ENCODE data around the gene USP30. TPM values are rescaled to one million over a fixed set of nuclear protein-coding genes. Genes with fewer than 3 reads are reported as not detected.

The USP30 gene
- total and polyA plus RNA-seq, 9 of the 15 experiments (the other 6 are each of a cell fraction or from before 2014, with no cell fraction given): 1.4 to 15.2 (median 7.0) TPM

DNA sequence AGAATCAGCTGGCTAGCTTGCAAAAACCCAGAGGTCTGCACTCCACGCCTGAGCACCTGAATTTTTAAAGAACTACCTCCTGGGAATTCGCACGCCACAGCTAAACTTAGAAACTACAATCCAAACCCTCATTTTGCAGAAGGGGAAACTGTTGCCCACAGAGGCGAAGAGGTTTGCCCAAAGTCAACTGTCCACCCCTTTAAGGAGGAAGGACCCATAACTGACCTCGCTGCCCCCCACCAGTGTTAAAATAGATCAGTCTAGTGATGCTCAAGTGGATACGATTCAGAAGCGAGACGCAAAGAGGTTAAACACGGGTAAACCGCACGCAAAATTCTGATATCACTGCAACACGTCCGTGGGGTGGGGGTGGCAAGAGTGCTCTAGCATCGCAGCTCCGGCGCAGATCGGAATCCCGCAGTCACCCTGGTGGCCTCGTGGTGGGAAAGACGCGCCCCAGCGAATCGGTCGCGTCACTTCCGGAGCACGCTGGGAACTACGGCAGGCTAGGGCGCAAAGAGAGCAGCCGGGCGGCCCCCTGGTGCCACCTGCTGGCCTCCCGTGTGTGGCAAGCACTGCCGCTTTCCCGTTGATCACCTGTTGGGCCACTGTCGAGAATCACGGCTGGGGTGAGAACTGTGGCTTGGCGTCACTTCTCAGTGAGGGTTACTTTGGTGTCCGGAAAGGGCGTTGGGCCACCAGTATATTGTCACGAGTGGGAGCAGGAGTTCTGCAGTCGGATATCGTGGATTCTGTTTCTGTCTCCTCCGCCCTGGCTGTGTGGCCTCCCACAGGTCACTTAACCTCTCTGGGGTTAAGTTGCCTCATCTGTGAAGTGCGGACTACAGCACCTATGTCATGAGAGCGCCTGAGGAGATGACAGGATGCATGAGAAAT lies 40.9 kb downstream of the USP30 start, which contains the start of gene ALKBH2 (continued):
- TF ChIP-seq, protein P1, sequence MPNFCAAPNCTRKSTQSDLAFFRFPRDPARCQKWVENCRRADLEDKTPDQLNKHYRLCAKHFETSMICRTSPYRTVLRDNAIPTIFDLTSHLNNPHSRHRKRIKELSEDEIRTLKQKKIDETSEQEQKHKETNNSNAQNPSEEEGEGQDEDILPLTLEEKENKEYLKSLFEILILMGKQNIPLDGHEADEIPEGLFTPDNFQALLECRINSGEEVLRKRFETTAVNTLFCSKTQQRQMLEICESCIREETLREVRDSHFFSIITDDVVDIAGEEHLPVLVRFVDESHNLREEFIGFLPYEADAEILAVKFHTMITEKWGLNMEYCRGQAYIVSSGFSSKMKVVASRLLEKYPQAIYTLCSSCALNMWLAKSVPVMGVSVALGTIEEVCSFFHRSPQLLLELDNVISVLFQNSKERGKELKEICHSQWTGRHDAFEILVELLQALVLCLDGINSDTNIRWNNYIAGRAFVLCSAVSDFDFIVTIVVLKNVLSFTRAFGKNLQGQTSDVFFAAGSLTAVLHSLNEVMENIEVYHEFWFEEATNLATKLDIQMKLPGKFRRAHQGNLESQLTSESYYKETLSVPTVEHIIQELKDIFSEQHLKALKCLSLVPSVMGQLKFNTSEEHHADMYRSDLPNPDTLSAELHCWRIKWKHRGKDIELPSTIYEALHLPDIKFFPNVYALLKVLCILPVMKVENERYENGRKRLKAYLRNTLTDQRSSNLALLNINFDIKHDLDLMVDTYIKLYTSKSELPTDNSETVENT (CRISPR knock-in tag; IDR thresholded peaks at IDR 0.05): no peak
- TF ChIP-seq ZKSCAN3 (CRISPR knock-in tag; IDR thresholded peaks at IDR 0.05) (no peak), TCF7L2 (IDR thresholded peaks at IDR 0.05; ENCODE audit: low read depth, low read length) (no peak), FOS (IDR thresholded peaks at IDR 0.05; ENCODE audit: extremely low read depth, insufficient read length) (no peak), ZNF408 (CRISPR knock-in tag; IDR thresholded peaks at IDR 0.05; ENCODE audit: low read depth) (no peak), HCFC1 (IDR thresholded peaks at IDR 0.05; ENCODE audit: low read depth, low read length) (peak; percentile 61), FOXJ3 (CRISPR knock-in tag; IDR thresholded peaks at IDR 0.05) (no peak), SAP30 (IDR thresholded peaks at IDR 0.05; ENCODE audit: borderline replicate concordance, insufficient read depth, low read depth, low read length, poor library complexity, severe bottlenecking) (no peak), ZNF584 (CRISPR knock-in tag; IDR thresholded peaks at IDR 0.05; ENCODE audit: low read depth) (peak; percentile 66; the same call in 1 of the 2 replicates), SRF (CRISPR knock-in tag; IDR thresholded peaks at IDR 0.05) (peak in 1 of 2 experiments; percentile 65; a peak in 2 of 4 replicates), CEBPB (tag; IDR thresholded peaks at IDR 0.05) (0 out of 2 replicates have a peak, but pooled peaks have one; percentile 8), ETS2 (tag; IDR thresholded peaks at IDR 0.05; ENCODE audit: borderline replicate concordance, poor library complexity, severe bottlenecking) (no peak), NFYB (IDR thresholded peaks at IDR 0.05; ENCODE audit: extremely low read depth, insufficient read length) (no peak), NELFE (IDR thresholded peaks at IDR 0.05; ENCODE audit: insufficient read depth, insufficient read length) (no peak), ARID1B (IDR thresholded peaks at IDR 0.05) (peak; percentile 47), TAF7 (tag; IDR thresholded peaks at IDR 0.05) (no peak)
- TF ChIP-seq, protein P2, sequence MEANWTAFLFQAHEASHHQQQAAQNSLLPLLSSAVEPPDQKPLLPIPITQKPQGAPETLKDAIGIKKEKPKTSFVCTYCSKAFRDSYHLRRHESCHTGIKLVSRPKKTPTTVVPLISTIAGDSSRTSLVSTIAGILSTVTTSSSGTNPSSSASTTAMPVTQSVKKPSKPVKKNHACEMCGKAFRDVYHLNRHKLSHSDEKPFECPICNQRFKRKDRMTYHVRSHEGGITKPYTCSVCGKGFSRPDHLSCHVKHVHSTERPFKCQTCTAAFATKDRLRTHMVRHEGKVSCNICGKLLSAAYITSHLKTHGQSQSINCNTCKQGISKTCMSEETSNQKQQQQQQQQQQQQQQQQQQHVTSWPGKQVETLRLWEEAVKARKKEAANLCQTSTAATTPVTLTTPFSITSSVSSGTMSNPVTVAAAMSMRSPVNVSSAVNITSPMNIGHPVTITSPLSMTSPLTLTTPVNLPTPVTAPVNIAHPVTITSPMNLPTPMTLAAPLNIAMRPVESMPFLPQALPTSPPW (CRISPR knock-in tag; IDR thresholded peaks at IDR 0.05): peak; percentile 51; the same call in 1 of the 2 replicates
- TF ChIP-seq, protein P3, sequence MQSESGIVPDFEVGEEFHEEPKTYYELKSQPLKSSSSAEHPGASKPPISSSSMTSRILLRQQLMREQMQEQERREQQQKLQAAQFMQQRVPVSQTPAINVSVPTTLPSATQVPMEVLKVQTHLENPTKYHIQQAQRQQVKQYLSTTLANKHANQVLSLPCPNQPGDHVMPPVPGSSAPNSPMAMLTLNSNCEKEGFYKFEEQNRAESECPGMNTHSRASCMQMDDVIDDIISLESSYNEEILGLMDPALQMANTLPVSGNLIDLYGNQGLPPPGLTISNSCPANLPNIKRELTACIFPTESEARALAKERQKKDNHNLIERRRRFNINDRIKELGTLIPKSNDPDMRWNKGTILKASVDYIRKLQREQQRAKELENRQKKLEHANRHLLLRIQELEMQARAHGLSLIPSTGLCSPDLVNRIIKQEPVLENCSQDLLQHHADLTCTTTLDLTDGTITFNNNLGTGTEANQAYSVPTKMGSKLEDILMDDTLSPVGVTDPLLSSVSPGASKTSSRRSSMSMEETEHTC (IDR thresholded peaks at IDR 0.05): no peak
- TF ChIP-seq, protein P4, sequence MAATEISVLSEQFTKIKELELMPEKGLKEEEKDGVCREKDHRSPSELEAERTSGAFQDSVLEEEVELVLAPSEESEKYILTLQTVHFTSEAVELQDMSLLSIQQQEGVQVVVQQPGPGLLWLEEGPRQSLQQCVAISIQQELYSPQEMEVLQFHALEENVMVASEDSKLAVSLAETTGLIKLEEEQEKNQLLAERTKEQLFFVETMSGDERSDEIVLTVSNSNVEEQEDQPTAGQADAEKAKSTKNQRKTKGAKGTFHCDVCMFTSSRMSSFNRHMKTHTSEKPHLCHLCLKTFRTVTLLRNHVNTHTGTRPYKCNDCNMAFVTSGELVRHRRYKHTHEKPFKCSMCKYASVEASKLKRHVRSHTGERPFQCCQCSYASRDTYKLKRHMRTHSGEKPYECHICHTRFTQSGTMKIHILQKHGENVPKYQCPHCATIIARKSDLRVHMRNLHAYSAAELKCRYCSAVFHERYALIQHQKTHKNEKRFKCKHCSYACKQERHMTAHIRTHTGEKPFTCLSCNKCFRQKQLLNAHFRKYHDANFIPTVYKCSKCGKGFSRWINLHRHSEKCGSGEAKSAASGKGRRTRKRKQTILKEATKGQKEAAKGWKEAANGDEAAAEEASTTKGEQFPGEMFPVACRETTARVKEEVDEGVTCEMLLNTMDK (IDR thresholded peaks at IDR 0.05; ENCODE audit: borderline replicate concordance, insufficient read depth, low read depth, low read length, poor library complexity, severe bottlenecking): peak; percentile 65

Measured in K562 (cell line).